Endodermal cell (in vitro differentiated cells): ENCODE results near the gene CDH4. TPM values are rescaled to one million over a fixed set of nuclear protein-coding genes. Genes with fewer than 3 reads are reported as not detected.

Source experiments
- DNase-seq: peaks from one replicate; pipeline ENCODE4 v3.0.0-alpha.2; 2017
- H3K27ac ChIP-seq: 2 replicates; pipeline ENCODE4 v1.5.1; 2013; ENCODE audit warnings: mild to moderate bottlenecking, low read depth, low read length, moderate library complexity
- H3K27me3 ChIP-seq: 2 replicates; pipeline ENCODE4 v1.6.1; 2013; ENCODE audit warnings: mild to moderate bottlenecking, low read length, moderate library complexity; ENCODE audit not compliant: insufficient read depth, control insufficient read depth, poor library complexity, severe bottlenecking
- H3K36me3 ChIP-seq: 2 replicates; pipeline ENCODE4 v1.7.0; 2013; ENCODE audit warnings: mild to moderate bottlenecking, low read length, moderate library complexity; ENCODE audit not compliant: control insufficient read depth, insufficient read depth
- H3K4me1 ChIP-seq: one replicate; pipeline ENCODE4 v1.7.0; 2013; ENCODE audit warnings: low read length; ENCODE audit not compliant: control insufficient read depth, insufficient read depth
- H3K4me3 ChIP-seq: 2 replicates; pipeline ENCODE4 v1.5.1; 2013; ENCODE audit warnings: mild to moderate bottlenecking, low read length, moderate library complexity
- H3K9ac ChIP-seq: 2 replicates; pipeline ENCODE4 v1.6.1; 2013; ENCODE audit warnings: mild to moderate bottlenecking, low read length, moderate library complexity; ENCODE audit not compliant: poor library complexity, severe bottlenecking; ENCODE audit errors: extremely low read depth
- H3K9me3 ChIP-seq: 2 replicates; pipeline ENCODE4 v1.6.1; 2013; ENCODE audit warnings: mild to moderate bottlenecking, low read length, moderate library complexity; ENCODE audit not compliant: control insufficient read depth
- H3K27ac Mint-ChIP-seq: 2 replicates; pipeline ENCODE4 v1.8.0; 2020; ENCODE audit warnings: mixed read lengths
- H3K27me3 Mint-ChIP-seq: 2 replicates; pipeline ENCODE4 v1.8.0; 2021; ENCODE audit warnings: mild to moderate bottlenecking, mixed read lengths; ENCODE audit not compliant: insufficient read depth
- H3K36me3 Mint-ChIP-seq: 2 replicates; pipeline ENCODE4 v1.8.0; 2020; ENCODE audit warnings: low read depth, mixed read lengths
- H3K4me1 Mint-ChIP-seq: 2 replicates; pipeline ENCODE4 v1.8.0; 2020; ENCODE audit warnings: mixed read lengths
- H3K4me3 Mint-ChIP-seq: 2 replicates; pipeline ENCODE4 v1.8.0; 2020; ENCODE audit warnings: mild to moderate bottlenecking, moderate library complexity, mixed read lengths
- H3K9me3 Mint-ChIP-seq: 2 replicates; pipeline ENCODE4 v1.8.0; 2020; ENCODE audit warnings: mild to moderate bottlenecking, mixed read lengths
- WGBS, 2 experiments: methylation state at CpG; one replicate each; pipeline versions ENCODE4 v1.1.5 to v1.1.7; 2013; ENCODE audit warnings: missing lambda C conversion rate in 2 of 2, mixed read lengths in 1 of 2; ENCODE audit not compliant: insufficient coverage in 1 of 2, insufficient read length in 1 of 2; 5-methylcytosine and 5-hydroxymethylcytosine counted together
- total RNA-seq, 2 donors: library from RNA; stranded (reverse); fragmentation: NEBNext Ultra II Directional in 1 of 2; extraction: Animal tissue kit (Norgen Biotek cat#: 25700) in 1 of 2; gene quantifications; 2 replicates in 1 of 2; 3 replicates in 1 of 2; pipeline ENCODE4 v1.2.1, GENCODE V29; 2021
- TF ChIP-seq, protein P1 (sequence below): fragments of 200-600 bp; sonication (generic); conservative IDR thresholded peaks from 2 replicates; pipeline ENCODE4 v1.5.0; 2021; ENCODE audit warnings: antibody characterized with exemption, mild to moderate bottlenecking

CDH4 gene
- total RNA-seq, 2 donors from 2014 or later, result 1.8 to 5.8 TPM

DNA sequence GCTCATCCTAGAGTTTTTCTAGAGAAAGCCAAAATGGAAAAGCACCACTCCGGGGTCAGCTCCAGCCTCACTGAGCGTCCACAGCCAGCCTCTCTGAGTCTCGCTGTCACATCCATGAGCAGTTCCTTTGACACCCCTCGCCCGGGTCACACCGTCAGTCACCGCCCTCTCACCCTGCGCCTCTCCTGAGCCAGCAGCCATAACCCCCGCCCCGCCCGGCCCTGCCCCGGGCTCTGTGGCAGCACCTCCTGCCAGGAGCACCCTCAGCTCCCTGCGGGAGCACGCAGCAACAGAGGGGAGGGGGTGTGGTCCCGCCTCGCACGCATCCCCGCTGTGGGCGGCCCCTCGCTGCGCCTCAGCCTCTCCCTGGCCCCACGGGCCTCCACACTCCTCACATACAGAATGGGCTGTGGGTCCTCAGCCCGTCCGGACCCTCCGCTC is 545.9 kb downstream of the CDH4 start:
- Mint-ChIP-seq H3K4me1 (no peaks in the 10 kb centered on the region), H3K9me3 (no peaks in the 10 kb centered on the region), H3K36me3 (no peaks in the 10 kb centered on the region), H3K27me3 (peaks cover 1% of the 10 kb centered on the region), H3K4me3 (no peak overlapping the region), H3K27ac (no peak overlapping the region)
- Histone ChIP-seq H3K4me3 (no peak overlapping the region), H3K27ac (no peak overlapping the region), H3K36me3 (no peaks in the 10 kb centered on the region), H3K9me3 (no peaks in the 10 kb centered on the region), H3K9ac (no peak overlapping the region), H3K27me3 (no peaks in the 10 kb centered on the region), H3K4me1 (no peaks in the 10 kb centered on the region)
- DNase-seq, result no peak
- TF ChIP-seq, protein P1, sequence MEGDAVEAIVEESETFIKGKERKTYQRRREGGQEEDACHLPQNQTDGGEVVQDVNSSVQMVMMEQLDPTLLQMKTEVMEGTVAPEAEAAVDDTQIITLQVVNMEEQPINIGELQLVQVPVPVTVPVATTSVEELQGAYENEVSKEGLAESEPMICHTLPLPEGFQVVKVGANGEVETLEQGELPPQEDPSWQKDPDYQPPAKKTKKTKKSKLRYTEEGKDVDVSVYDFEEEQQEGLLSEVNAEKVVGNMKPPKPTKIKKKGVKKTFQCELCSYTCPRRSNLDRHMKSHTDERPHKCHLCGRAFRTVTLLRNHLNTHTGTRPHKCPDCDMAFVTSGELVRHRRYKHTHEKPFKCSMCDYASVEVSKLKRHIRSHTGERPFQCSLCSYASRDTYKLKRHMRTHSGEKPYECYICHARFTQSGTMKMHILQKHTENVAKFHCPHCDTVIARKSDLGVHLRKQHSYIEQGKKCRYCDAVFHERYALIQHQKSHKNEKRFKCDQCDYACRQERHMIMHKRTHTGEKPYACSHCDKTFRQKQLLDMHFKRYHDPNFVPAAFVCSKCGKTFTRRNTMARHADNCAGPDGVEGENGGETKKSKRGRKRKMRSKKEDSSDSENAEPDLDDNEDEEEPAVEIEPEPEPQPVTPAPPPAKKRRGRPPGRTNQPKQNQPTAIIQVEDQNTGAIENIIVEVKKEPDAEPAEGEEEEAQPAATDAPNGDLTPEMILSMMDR, result no peak
- 92% methylated on average over 8 to 25 of the region's 25 CpGs for WGBS, 2 experiments

- no peak overlapping the region for H3K9ac ChIP-seq
- no peak overlapping the region for H3K27ac ChIP-seq
- H3K36me3 ChIP-seq, result no peaks in the 10 kb centered on the region
- H3K27me3 ChIP-seq, result no peaks in the 10 kb centered on the region
- no peaks in the 10 kb centered on the region for H3K4me1 ChIP-seq
- no peak overlapping the region for H3K27ac Mint-ChIP-seq
- WGBS, 2 experiments, result 89 to 92% methylated on average over 8 to 16 of the region's 16 CpGs
- H3K4me3 ChIP-seq, result no peak overlapping the region
- no peaks in the 10 kb centered on the region for H3K9me3 Mint-ChIP-seq
- no peak overlapping the region for H3K4me3 Mint-ChIP-seq
- H3K27me3 Mint-ChIP-seq, result peaks cover 1% of the 10 kb centered on the region
- H3K36me3 Mint-ChIP-seq, result no peaks in the 10 kb centered on the region
- TF ChIP-seq, protein P1, result no peak
- H3K4me1 Mint-ChIP-seq, result no peaks in the 10 kb centered on the region
- no peak for DNase-seq
- no peaks in the 10 kb centered on the region for H3K9me3 ChIP-seq
These were observed 546.6 kb downstream of the CDH4 start for GRCh38 chr20:61798632-61799031.

DNA sequence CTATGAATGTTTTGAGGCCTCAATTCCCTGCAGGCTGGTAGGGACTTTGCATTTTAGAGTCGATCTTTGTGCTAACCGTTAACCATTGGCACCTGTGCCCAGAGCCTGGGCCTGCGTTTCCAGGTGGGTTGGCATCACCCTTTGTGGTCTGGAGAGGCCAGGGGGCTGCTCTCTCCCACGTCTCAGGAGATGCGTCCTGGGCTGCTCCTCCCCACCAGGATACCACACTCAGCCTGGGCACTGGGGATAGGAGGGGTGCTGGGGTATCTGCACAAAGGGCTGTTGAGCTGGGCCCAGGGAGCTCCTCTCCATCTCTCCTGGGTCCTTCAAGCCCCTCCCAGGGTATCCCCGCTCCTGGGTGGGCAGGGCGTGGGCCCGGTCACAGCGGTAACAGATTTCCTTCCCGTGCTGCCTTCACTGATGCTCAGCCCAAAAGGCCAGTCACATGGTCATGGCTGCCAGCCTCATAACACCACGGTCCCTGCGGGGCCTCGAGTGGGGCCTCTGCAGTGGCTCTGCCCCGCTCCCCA is 547.4 kb downstream of the CDH4 start:
- Mint-ChIP-seq H3K36me3 (no peaks in the 10 kb centered on the region), H3K27me3 (peaks cover 2% of the 10 kb centered on the region), H3K4me1 (no peaks in the 10 kb centered on the region), H3K4me3 (no peak overlapping the region), H3K27ac (no peak overlapping the region), H3K9me3 (no peaks in the 10 kb centered on the region)
- Histone ChIP-seq H3K9me3 (no peaks in the 10 kb centered on the region), H3K27ac (no peak overlapping the region), H3K4me3 (no peak overlapping the region), H3K27me3 (no peaks in the 10 kb centered on the region), H3K36me3 (no peaks in the 10 kb centered on the region), H3K4me1 (no peaks in the 10 kb centered on the region), H3K9ac (no peak overlapping the region)
- TF ChIP-seq, protein P1, result no peak
- 90 to 97% methylated on average over 7 to 14 of the region's 14 CpGs for WGBS, 2 experiments
- no peak for DNase-seq
